ENCODE data around the gene MRPL3. TPM values are rescaled to one million over a fixed set of nuclear protein-coding genes. Genes with fewer than 3 reads are reported as not detected.
A peak's percentile ranks its signal among the peaks of the same experiment; 100 is the strongest.

MRPL3 gene
- 185 and 199 TPM in 2 replicates for total RNA-seq (2014; rRNA removed; shearing (Covaris generic))
- polyA plus RNA-seq (2016; fragmentation: Nextera tagmentation; extraction: Ambion mirVana), result 159 and 161 TPM in 2 replicates
- long read RNA-seq, transcript MRPL3-201 (10 exons, 1,706 nt), result major isoform, 186 of 204 reads
- long read RNA-seq, partial matches to known transcripts, result 5 of 204 reads
- long read RNA-seq, other reads (novel, unspliced or antisense), result 5 of 204 reads

DNA sequence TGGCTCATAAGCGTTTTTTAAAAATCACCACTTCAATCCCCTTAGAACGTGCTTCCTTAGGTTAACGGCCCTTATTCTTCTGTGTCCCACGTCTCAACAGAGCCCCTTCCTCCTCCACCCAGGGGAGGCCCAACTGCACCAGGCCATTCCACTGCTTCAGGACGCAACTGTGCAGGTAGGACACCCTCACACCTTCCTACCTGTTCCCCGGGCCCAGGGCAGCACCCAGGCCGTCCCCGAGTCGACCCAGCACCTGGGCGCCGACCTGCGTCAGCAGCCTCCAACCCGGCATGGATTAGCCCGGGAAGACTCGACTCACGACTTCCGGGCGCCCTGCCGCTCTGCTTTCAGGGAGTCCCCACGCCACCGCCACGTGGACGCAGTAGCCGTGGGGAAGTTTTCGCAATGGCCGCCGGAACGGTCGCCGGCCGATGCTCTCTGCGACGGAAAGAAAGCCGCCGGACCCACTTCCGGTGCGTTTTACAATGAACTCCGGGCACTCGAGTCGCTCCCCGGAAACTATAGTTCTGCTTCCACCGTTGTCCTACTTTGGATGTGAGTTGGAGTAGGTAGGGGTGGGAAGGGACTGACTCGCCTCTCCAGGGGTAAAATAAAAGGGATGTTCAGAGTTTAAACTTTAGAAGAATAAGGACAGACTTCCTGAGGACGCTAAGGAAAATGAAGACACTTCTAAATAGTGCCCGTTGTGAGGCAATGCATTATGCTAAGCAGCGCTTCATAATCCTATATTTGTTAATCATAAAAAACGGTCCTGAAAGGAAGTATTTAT is at the start of gene MRPL3:
Gene MRPL3, minus strand, starts transcription at position 442 of the 790 bp plus-strand sequence. Its CDS starts 150 bp downstream, at position 292.
- Histone ChIP-seq H3K27ac (ENCODE audit: low read depth) (peak within 1 kb of the TSS; percentile 77; the same call in 1 of the 2 replicates), H2AFZ (peak within 1 kb of the TSS; percentile 100), H3K79me2 (replicated peaks; ENCODE audit: insufficient read depth) (peaks cover 46% of the 10 kb centered on the region), H3K4me3 (peak within 1 kb of the TSS; percentile 94), H4K20me1 (replicated peaks; ENCODE audit: insufficient read depth) (no peaks in the 10 kb centered on the region; the same call in 1 of the 2 replicates), H3F3A (replicated peaks; ENCODE audit: low read depth) (no peaks in the 10 kb centered on the region), H3K4me2 (peak within 1 kb of the TSS; percentile 93), H3K4me1 (ENCODE audit: insufficient read depth) (peaks cover 4% of the 10 kb centered on the region; the same call in 1 of the 2 replicates), H3K9me2 (ENCODE audit: insufficient read depth) (peaks cover 14% of the 10 kb centered on the region), H3K36me3 (ENCODE audit: insufficient read depth) (peaks cover 16% of the 10 kb centered on the region), H3K27me3 (ENCODE audit: insufficient read depth) (peaks cover 28% of the 10 kb centered on the region)
- peak; percentile 92 for DNase-seq (ENCODE audit: low spot score)
- peak; percentile 94 for ATAC-seq
- Mint-ChIP-seq H3K9me3 (no peaks in the 10 kb centered on the region), H3K36me3 (ENCODE audit: low read depth) (peaks cover 36% of the 10 kb centered on the region), H3K27ac (peak within 1 kb of the TSS; percentile 100), H3K27me3 (ENCODE audit: insufficient read depth, low read depth, poor library complexity) (peaks cover 4% of the 10 kb centered on the region), H3K4me3 (peak within 1 kb of the TSS; percentile 90), H3K4me1 (peaks cover 6% of the 10 kb centered on the region)
- peak; percentile 81 for TF ChIP-seq CREB1 (CRISPR knock-in tag; IDR thresholded peaks at IDR 0.05; ENCODE audit: low read depth)
- TF ChIP-seq STAT1 (IDR thresholded peaks at IDR 0.05; ENCODE audit: unreplicated experiment), result no peak
- no peak for TF ChIP-seq EZH2phosphoT487 (IDR thresholded peaks at IDR 0.05; ENCODE audit: unreplicated experiment)
- TF ChIP-seq, protein P1, sequence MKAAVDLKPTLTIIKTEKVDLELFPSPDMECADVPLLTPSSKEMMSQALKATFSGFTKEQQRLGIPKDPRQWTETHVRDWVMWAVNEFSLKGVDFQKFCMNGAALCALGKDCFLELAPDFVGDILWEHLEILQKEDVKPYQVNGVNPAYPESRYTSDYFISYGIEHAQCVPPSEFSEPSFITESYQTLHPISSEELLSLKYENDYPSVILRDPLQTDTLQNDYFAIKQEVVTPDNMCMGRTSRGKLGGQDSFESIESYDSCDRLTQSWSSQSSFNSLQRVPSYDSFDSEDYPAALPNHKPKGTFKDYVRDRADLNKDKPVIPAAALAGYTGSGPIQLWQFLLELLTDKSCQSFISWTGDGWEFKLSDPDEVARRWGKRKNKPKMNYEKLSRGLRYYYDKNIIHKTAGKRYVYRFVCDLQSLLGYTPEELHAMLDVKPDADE (IDR thresholded peaks at IDR 0.05), result peak; percentile 75
- TF ChIP-seq, protein P2, sequence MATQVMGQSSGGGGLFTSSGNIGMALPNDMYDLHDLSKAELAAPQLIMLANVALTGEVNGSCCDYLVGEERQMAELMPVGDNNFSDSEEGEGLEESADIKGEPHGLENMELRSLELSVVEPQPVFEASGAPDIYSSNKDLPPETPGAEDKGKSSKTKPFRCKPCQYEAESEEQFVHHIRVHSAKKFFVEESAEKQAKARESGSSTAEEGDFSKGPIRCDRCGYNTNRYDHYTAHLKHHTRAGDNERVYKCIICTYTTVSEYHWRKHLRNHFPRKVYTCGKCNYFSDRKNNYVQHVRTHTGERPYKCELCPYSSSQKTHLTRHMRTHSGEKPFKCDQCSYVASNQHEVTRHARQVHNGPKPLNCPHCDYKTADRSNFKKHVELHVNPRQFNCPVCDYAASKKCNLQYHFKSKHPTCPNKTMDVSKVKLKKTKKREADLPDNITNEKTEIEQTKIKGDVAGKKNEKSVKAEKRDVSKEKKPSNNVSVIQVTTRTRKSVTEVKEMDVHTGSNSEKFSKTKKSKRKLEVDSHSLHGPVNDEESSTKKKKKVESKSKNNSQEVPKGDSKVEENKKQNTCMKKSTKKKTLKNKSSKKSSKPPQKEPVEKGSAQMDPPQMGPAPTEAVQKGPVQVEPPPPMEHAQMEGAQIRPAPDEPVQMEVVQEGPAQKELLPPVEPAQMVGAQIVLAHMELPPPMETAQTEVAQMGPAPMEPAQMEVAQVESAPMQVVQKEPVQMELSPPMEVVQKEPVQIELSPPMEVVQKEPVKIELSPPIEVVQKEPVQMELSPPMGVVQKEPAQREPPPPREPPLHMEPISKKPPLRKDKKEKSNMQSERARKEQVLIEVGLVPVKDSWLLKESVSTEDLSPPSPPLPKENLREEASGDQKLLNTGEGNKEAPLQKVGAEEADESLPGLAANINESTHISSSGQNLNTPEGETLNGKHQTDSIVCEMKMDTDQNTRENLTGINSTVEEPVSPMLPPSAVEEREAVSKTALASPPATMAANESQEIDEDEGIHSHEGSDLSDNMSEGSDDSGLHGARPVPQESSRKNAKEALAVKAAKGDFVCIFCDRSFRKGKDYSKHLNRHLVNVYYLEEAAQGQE (IDR thresholded peaks at IDR 0.05; ENCODE audit: unreplicated experiment), result no peak
- peak; percentile 82 for TF ChIP-seq POLR2AphosphoS5 (IDR thresholded peaks at IDR 0.05; ENCODE audit: low read depth)
- no peak for TF ChIP-seq JUNB (IDR thresholded peaks at IDR 0.05; ENCODE audit: unreplicated experiment)
- TF ChIP-seq, protein P3, sequence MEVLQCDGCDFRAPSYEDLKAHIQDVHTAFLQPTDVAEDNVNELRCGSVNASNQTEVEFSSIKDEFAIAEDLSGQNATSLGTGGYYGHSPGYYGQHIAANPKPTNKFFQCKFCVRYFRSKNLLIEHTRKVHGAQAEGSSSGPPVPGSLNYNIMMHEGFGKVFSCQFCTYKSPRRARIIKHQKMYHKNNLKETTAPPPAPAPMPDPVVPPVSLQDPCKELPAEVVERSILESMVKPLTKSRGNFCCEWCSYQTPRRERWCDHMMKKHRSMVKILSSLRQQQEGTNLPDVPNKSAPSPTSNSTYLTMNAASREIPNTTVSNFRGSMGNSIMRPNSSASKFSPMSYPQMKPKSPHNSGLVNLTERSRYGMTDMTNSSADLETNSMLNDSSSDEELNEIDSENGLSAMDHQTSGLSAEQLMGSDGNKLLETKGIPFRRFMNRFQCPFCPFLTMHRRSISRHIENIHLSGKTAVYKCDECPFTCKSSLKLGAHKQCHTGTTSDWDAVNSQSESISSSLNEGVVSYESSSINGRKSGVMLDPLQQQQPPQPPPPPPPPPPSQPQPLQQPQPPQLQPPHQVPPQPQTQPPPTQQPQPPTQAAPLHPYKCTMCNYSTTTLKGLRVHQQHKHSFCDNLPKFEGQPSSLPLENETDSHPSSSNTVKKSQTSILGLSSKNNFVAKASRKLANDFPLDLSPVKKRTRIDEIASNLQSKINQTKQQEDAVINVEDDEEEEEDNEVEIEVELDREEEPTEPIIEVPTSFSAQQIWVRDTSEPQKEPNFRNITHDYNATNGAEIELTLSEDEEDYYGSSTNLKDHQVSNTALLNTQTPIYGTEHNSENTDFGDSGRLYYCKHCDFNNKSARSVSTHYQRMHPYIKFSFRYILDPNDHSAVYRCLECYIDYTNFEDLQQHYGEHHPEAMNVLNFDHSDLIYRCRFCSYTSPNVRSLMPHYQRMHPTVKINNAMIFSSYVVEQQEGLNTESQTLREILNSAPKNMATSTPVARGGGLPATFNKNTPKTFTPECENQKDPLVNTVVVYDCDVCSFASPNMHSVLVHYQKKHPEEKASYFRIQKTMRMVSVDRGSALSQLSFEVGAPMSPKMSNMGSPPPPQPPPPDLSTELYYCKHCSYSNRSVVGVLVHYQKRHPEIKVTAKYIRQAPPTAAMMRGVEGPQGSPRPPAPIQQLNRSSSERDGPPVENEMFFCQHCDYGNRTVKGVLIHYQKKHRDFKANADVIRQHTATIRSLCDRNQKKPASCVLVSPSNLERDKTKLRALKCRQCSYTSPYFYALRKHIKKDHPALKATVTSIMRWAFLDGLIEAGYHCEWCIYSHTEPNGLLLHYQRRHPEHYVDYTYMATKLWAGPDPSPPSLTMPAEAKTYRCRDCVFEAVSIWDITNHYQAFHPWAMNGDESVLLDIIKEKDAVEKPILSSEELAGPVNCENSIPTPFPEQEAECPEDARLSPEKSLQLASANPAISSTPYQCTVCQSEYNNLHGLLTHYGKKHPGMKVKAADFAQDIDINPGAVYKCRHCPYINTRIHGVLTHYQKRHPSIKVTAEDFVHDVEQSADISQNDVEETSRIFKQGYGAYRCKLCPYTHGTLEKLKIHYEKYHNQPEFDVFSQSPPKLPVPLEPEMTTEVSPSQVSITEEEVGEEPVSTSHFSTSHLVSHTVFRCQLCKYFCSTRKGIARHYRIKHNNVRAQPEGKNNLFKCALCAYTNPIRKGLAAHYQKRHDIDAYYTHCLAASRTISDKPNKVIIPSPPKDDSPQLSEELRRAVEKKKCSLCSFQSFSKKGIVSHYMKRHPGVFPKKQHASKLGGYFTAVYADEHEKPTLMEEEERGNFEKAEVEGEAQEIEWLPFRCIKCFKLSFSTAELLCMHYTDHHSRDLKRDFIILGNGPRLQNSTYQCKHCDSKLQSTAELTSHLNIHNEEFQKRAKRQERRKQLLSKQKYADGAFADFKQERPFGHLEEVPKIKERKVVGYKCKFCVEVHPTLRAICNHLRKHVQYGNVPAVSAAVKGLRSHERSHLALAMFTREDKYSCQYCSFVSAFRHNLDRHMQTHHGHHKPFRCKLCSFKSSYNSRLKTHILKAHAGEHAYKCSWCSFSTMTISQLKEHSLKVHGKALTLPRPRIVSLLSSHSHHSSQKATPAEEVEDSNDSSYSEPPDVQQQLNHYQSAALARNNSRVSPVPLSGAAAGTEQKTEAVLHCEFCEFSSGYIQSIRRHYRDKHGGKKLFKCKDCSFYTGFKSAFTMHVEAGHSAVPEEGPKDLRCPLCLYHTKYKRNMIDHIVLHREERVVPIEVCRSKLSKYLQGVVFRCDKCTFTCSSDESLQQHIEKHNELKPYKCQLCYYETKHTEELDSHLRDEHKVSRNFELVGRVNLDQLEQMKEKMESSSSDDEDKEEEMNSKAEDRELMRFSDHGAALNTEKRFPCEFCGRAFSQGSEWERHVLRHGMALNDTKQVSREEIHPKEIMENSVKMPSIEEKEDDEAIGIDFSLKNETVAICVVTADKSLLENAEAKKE (CRISPR knock-in tag; IDR thresholded peaks at IDR 0.05), result no peak
- TF ChIP-seq ZNF331 (CRISPR knock-in tag; IDR thresholded peaks at IDR 0.05; ENCODE audit: low read depth), result peak; percentile 26; the same call in 1 of the 2 replicates
- TF ChIP-seq, protein P4, sequence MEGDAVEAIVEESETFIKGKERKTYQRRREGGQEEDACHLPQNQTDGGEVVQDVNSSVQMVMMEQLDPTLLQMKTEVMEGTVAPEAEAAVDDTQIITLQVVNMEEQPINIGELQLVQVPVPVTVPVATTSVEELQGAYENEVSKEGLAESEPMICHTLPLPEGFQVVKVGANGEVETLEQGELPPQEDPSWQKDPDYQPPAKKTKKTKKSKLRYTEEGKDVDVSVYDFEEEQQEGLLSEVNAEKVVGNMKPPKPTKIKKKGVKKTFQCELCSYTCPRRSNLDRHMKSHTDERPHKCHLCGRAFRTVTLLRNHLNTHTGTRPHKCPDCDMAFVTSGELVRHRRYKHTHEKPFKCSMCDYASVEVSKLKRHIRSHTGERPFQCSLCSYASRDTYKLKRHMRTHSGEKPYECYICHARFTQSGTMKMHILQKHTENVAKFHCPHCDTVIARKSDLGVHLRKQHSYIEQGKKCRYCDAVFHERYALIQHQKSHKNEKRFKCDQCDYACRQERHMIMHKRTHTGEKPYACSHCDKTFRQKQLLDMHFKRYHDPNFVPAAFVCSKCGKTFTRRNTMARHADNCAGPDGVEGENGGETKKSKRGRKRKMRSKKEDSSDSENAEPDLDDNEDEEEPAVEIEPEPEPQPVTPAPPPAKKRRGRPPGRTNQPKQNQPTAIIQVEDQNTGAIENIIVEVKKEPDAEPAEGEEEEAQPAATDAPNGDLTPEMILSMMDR (conservative IDR thresholded peaks at IDR 0.05; ENCODE audit: low read depth in 2 of 2), result no peak
- TF ChIP-seq ZNF114 (CRISPR knock-in tag; IDR thresholded peaks at IDR 0.05), result peak; percentile 98; the same call in 1 of the 2 replicates
- no peak for TF ChIP-seq EZH2 (IDR thresholded peaks at IDR 0.05; ENCODE audit: low read depth, unreplicated experiment)
- no peak for TF ChIP-seq NANOG (IDR thresholded peaks at IDR 0.05; ENCODE audit: borderline replicate concordance)
